H1 (cell line): ENCODE results near the gene TBX21. TPM values are rescaled to one million over a fixed set of nuclear protein-coding genes. Genes with fewer than 3 reads are reported as not detected.

ENCODE experiments used
- CBX8 ChIP-seq: fragments of 300-800, 300-1000 bp; sonication (generic); IDR thresholded peaks from 2 replicates; pipeline ENCODE4 v1.7.1; 2016; ENCODE audit warnings: low read depth, low read length, borderline replicate concordance
- CHD1 ChIP-seq: IDR thresholded peaks from 2 replicates; pipeline ENCODE4 v1.6.1; 2012; ENCODE audit warnings: low read depth, low read length, improper control_type of control experiment
- HDAC6 ChIP-seq: IDR thresholded peaks from one replicate; pipeline ENCODE4 v1.7.1; 2012; ENCODE audit warnings: low read depth, mild to moderate bottlenecking, inconsistent platforms, low read length, moderate library complexity
- KDM4A ChIP-seq: IDR thresholded peaks from one replicate; pipeline ENCODE4 v1.7.1; 2012; ENCODE audit warnings: low read depth, mild to moderate bottlenecking, moderate library complexity, low read length, inconsistent platforms; ENCODE audit not compliant: severe bottlenecking
- POLR2AphosphoS5 ChIP-seq: IDR thresholded peaks from 2 replicates; pipeline ENCODE4 v1.6.1; 2011; ENCODE audit warnings: low read depth, low read length
- polyA plus RNA-seq, 7 experiments: library from polyadenylated mRNA; depleted of rRNA in 3 of 7; stranded (reverse) in 5 of 7; unstranded in 2 of 7; fragments of >200 nt in 5 of 7; fragments of 200-250 nt in 2 of 7; gene quantifications; 1 replicate in 5 of 7; 2 replicates in 1 of 7; 4 replicates in 1 of 7; pipeline versions ENCODE4 v1.2.1 to v1.2.3, GENCODE V29; 2011 to 2013; ENCODE audit warnings: missing spikeins in 2 of 7, mixed read lengths in 2 of 7
- total RNA-seq: library from RNA; stranded (reverse); fragmentation: NEBNext Ultra II Directional; extraction: Animal tissue kit (Norgen Biotek cat#: 25700); gene quantifications from 2 replicates; pipeline ENCODE4 v1.2.1, GENCODE V29; 2021

The TBX21 gene
- total and polyA plus RNA-seq, 2 of the 8 experiments (the other 6 are each of a cell fraction or from before 2014, with no cell fraction given), result not detected

DNA sequence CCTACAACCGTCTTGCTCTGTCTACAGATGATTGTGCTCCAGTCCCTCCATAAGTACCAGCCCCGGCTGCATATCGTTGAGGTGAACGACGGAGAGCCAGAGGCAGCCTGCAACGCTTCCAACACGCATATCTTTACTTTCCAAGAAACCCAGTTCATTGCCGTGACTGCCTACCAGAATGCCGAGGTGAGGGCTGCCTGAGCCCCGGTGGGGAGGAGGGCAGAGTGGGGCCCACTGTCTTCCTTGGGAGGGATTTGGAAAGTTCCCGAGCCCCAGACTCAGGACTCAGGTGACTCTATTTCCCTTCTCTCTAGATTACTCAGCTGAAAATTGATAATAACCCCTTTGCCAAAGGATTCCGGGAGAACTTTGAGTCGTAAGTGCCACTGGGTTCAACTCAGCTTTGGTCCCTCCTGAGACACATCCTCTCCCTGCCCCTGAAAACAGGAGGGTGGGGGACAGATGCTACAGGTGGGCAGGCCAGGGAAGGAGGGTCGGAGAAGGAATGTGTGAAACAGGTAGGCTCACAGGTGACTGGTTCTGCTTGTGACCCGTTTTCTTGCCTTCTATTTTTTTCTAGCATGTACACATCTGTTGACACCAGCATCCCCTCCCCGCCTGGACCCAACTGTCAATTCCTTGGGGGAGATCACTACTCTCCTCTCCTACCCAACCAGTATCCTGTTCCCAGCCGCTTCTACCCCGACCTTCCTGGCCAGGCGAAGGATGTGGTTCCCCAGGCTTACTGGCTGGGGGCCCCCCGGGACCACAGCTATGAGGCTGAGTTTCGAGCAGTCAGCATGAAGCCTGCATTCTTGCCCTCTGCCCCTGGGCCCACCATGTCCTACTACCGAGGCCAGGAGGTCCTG, 11.4 kb downstream of the TBX21 start (continued):
- TF ChIP-seq HDAC6, result no peak
- no peak for TF ChIP-seq CBX8
- TF ChIP-seq CHD1, result no peak
- TF ChIP-seq KDM4A, result no peak
- TF ChIP-seq POLR2AphosphoS5, result no peak
